Left lobe of liver (tissue), 2 donors: ENCODE data around the gene PNMA3. TPM values are rescaled to one million over a fixed set of nuclear protein-coding genes. Genes with fewer than 3 reads are reported as not detected.
"Not testable (repeated sequence)": the region's sequence is repeated elsewhere in the genome, so short reads cannot be mapped to it uniquely, and the experiment has no call there.

ENCODE experiments used
- ATAC-seq: fragments of 200-7000 bp; cut with Tn5 transposase; one replicate; pipeline ENCODE4 v1.9.1; 2020; ENCODE audit warnings: mild to moderate bottlenecking, moderate library complexity
- DNase-seq: peaks from one replicate; pipeline ENCODE4 v3.0.0-alpha.2; 2020; ENCODE audit warnings: low spot score
- total RNA-seq: library from RNA; stranded (reverse); gene quantifications from one replicate; pipeline ENCODE4 v1.2.1, GENCODE V29; 2021
- donor health status: DM: no; HTN: no; CAD: no; lungs with moderate emphysema.
- donor health status: DM: no; HTN: yes; CAD: no.

The PNMA3 gene, protein sequence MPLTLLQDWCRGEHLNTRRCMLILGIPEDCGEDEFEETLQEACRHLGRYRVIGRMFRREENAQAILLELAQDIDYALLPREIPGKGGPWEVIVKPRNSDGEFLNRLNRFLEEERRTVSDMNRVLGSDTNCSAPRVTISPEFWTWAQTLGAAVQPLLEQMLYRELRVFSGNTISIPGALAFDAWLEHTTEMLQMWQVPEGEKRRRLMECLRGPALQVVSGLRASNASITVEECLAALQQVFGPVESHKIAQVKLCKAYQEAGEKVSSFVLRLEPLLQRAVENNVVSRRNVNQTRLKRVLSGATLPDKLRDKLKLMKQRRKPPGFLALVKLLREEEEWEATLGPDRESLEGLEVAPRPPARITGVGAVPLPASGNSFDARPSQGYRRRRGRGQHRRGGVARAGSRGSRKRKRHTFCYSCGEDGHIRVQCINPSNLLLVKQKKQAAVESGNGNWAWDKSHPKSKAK
- 0.23 TPM for total RNA-seq

DNA sequence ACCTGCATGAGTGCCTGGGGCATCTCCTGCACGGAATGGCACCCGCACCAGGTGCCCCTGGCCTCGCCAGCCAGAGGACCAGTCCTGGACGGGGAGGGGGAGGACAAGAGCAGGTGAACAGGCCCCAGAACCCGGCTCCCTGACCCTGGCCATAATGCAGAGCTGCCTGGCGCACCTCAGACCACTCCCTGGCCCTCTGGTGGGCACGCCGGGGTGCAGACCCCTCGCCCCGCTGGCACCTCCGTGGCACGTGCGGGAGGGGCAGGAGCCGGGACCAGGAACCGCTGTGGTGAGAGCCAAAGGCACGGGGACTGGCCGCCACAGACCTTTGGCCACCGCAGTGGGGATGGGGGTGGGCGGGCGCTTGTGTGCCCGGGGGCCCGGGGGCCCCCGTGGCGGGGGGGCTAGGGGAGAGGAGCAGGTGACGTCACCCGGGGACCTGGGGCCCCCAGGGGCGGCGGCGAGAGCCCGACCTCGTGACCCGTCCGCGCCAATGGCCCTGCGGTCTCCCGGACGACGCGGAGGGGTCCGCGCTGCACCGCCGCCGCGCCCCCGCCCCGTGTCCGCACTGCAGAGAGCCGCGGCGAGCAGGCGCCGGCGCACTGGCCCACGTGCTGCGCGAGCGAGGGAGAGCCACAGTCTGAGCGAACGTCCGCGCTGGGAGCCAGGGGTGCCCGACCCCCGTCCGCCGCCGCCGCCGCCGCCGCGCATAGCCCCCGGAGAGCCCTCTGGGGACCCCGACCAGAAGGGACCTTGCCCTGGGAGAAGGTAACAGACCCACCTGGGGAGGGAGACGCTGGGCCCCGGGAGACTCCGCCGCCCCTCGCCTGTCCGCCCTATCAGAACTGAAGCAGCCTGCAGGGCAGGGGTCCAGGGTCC is at the start of gene PNMA3:
TSS of gene PNMA3 (plus strand) at position 600 of the 879 bp plus-strand sequence. CDS start 586 bp downstream, outside the sequence.
- ATAC-seq (peak; percentile 71), DNase-seq (no peak)

DNA sequence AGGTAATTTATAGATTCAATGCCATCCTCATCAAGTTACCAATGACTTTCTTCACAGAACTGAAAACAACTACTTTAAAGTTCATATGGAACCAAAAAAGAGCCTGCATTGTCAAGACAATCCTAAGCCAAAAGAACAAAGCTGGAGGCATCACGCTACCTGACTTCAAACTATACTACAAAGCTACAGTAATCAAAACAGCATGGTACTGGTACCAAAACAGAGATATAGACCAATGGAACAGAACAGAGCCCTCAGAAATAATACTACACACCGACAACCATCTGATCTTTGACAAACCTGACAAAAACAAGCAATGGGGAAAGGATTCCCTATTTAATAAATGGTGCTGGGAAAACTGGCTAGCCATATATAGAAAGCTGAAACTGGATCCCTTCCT is 39.1 kb upstream of the PNMA3 start:
- not testable (repeated sequence) for ATAC-seq, DNase-seq

DNA sequence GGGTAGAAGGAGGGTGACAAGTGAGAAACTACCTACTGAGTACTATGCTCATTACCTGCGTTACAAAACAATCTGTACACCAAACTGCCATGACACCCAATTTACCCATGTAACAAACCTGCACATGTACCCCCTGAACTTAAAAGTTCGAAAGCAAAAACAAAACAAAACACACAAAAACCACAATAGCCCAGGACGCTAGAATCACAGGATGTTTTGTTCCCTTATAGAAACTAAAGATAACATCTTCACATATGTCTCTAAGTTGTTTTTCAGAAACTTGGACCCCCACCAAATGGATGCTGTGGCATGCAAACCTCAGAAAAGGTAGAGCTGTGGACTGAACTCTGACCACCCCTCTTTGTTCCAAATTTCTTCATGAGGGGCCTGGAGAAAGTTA is 37.1 kb upstream of the PNMA3 start:
- no peak for DNase-seq
- ATAC-seq = no peak

DNA sequence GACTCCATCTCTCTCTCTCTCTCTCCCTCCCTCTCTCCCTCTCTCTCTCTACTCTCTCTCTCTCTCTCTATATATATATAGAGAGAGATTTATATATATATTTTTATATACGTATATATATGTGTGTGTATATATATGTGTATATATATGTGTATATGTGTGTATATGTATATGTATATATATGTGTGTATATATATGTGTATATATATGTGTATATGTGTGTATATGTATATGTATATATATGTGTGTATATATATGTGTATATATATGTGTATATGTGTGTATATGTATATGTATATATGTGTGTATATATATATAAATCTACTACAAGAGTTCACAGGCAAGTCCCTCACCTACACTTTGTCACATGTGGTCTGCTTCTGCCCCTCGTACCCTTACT is 29.8 kb upstream of the PNMA3 start:
- DNase-seq, ATAC-seq: not testable (repeated sequence)

DNA sequence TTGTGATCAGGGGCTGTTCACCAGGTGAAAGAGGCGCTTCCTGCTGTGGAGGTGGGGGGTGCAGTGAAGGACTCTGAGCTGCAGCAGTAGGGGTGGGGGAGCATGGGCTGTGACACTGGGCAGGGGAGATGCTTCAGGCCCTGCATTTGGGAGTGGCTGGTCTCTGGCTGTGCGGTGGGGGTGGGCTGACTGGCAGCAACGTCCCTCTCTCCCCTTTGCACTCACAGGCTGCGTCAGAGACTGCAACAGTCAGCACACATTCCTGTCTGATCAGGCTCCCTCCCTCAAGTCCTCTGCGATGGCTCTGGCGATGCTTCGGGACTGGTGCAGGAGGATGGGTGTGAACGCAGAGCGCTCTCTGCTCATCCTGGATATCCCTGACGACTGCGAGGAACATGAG is 27.8 kb upstream of the PNMA3 start:
- ATAC-seq, DNase-seq: not testable (repeated sequence)

DNA sequence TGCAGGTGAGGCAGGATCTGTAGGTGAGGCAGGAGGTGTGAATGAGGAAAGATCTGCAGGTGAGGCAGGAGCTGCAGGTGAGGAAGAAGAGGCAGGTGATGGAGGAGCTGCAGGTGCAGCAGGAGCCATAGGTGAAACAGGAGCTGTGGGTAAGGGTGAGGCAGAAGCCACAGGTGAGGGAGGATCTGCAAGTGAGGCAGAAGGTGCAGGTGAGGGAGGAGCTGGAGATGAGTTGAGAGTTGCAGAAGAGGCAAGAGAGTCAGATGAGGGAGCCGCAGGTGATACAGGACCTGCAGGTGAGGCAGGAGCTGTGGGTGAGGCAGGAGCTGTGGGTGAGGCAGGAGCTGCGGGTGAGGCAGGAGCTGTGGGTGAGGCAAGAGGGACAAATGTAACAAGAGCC is 27.1 kb upstream of the PNMA3 start:
- ATAC-seq = no peak
- no peak for DNase-seq

DNA sequence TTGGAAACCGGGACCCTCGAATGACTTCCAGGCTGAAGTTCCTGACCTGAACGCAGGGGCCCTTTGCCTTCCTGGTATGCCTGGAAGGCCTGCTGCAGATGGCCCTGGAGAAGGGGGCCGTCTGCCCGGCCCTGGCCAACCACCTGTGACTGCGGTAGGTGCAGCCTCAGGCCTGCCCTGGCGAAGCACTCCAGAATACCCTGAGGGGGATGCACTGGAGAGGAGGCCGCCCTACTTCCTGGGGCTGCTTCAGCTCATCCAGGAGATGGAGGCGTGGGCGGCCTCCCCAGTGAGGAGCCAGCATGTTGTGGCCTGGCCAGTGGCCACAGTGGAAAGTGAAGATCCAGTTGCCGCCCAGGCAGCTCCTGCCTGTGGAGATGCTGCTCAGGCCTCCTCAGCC is 26.4 kb upstream of the PNMA3 start:
- DNase-seq (no peak), ATAC-seq (no peak)

DNA sequence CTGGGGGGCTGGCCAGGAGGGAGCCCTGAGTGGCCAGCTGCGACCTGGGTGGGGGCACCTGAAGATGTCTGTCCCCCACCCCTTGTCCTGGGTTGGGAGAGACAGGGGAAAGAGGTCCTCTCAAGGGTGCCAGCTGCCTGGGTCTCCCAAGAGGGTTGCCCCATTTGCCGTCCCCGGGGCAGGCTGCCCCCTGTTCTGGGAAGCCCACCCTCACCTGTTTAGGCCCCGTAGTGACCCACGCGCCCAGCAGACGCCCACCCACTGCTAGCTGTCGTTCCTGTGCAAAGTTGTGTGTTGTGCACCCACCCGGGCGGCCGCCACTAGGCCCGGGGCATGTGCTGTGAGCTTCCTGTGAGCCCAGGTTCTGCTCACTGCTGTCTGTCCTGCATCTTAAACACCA is 25.5 kb upstream of the PNMA3 start:
- DNase-seq (no peak), ATAC-seq (no peak)

DNA sequence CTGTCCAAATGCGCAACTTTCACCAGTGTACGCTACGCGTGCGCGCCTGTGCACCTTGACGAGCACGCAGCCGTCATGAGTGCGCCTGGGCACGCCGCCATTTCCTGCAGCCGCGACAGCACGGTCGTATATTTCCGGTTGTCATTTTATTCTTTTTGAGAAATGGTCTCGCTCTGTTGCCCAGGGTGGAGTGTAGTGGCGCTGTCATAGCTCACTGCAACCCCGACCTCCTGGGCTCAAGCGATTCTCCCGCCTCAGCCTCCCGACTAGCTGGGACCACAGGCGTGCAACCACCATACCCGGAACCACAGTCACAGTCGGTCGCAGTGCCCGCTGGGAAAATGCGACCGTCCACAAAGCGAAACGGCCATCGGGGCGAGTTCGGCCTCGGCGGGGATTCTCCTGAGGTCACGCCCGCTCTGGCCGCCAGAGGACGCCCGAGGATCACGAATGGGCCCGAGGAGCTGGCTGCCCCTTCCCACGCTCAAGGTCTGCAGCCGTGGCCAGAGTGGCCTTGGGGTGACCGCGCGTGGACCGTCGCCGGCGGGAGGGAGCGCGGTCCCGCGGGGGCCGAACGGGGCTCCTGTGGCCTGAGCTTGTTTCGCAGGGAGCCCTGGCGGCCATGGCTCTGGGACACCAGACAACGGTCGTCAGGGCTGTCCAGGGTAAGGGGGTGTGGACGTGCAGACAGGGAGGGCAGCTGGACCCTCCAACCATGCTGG is 23.7 kb upstream of the PNMA3 start:
- peak; percentile 79 for DNase-seq
- ATAC-seq = peak; percentile 99

DNA sequence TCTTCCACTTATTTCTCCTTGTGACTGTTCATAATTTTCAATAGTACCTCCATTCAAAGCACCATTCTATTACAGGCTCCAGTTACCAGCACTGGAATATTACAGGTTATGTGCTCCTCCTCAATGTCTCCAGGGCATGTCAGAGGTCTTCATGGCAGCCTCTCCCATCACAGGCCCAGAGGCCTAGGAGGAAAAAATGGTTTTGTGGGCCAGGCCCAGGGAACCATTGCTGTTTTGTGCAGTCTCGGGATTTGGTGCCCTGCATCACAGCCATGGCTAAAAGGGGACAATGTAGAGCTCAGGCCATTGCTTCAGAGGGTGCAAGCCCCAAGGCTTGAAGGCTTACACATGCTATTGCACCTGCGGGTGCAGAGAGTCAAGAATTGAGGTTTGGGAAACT is 7.2 kb upstream of the PNMA3 start:
- DNase-seq (no peak), ATAC-seq (no peak)

DNA sequence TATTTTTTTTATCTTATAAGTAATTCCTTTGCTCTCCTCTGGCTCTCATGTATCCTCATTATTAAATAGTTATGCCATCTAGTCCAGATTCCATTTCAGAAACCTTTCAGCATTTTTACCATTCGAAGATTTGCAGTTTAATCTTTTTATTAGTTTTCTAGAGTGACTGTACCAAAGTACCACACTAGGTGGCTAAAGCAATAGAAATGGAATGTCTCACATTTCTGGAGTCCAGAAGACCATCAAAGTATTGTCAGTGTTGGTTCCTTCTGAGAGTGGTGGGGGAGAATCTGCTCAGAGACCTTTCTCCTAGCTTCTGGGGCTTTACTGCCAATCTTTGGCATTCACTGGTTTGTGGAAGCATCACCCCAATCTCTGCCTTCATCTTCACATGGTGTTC is 3.7 kb upstream of the PNMA3 start:
- ATAC-seq (no peak), DNase-seq (no peak)

DNA sequence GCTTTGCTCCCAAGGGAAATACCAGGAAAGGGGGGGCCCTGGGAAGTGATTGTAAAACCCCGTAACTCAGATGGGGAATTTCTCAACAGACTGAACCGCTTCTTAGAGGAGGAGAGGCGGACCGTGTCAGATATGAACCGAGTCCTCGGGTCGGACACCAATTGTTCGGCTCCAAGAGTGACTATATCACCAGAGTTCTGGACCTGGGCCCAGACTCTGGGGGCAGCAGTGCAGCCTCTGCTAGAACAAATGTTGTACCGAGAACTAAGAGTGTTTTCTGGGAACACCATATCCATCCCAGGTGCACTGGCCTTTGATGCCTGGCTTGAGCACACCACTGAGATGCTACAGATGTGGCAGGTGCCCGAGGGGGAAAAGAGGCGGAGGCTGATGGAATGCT is 1.0 kb downstream of the PNMA3 start:
- ATAC-seq = no peak
- no peak for DNase-seq

DNA sequence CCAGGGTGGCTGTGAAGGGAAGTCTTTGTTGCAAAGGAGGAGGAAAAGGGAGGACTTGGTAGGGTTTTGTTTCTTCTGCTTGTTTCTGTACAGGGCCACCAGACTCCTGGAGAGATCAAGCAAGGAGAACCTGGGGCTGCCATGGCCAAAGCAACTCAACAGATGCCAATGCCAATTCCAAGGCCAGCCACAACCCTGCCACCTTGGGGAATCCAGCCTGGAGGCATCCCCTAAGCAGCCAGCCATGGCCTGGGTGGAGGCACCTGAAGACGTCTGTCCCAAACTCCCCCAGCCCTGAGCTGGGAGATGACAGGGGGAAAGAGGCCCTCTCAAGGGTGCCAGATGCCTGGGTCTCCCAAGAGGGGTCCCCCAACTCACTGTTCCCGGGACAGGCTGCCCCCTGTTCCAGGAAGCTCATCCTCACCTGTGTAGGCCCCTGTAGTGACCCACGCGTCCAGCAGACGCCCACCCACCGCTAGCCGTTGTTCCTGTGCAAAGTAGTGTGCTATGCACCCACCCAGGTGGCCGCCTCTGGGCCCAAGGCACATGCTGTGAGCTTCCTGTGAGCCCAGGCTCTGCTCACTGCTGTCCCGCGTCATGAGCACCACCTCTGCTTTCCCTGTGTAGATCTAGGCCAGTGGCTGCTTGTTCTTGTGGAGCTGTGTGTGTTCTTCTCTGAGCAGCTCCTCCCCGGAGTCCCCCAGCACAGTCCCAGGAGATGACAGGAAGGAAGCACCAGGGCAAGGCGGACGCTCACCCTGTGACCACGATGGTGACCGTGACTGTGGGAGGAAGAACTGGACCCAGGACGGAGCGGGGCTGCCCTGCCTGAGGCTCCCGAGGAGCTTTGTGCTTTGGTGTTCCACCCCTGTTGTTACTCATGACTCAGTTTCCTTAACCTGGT is 3.2 kb downstream of the PNMA3 start:
- ATAC-seq (no peak), DNase-seq (no peak)

DNA sequence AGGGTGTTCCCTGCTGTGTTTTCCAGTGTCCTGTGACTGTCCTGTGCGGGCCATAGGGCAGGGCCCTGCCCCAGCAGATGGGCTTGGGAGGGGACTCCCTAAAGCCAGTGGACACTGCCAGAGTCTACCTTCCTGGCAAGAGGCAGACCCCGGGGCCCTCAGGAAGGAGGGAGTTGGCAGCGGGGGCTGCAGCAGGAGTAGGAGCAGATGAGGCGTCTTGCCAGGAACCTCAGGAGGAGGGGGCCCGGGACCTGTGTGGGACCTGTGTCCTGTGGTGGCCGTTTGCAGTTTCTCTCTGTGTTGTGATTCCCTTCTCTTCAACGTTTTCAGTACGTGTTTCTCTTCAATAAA is 3.8 kb downstream of the PNMA3 start:
- DNase-seq = no peak
- no peak for ATAC-seq

DNA sequence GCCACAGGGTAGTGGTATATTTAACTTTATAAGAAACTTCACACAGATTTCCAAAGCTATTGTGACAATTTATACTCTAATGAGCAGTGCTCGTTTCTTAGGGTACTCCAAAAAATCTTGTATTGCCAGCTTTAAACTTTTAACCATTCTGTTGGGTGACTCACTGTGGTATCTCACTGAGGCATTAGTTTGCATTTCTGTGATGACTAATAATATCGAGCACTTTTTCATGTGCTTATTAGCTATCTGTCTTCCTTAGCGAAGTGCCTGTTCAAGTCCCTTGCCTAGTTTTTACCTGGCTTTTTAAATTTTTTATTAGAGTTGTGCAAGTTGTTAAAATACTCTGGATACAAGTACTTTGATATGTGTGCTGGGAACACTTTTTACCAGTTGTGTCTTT is 5.5 kb downstream of the PNMA3 start:
- DNase-seq = no peak
- ATAC-seq = no peak

DNA sequence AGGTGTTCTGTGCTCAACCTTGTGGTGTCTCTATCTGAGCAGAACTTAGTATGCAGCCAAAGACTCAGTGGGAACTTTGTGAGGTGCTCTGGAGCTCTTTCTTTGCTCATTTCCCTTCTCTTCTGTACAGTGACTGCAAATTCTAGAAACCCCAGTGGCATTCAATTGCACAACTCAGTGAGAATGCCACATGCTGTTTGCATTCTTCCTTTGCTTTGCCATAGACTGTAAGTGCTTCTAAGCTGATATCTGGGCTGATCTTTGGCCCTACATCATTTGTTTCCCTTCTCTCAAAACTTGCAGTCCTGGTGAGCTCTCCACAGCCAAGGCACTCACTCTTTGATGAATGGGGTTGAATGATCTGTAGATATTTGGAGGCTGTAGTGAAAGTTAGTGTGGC is 7.0 kb downstream of the PNMA3 start:
- ATAC-seq (peak; percentile 66), DNase-seq (no peak)

DNA sequence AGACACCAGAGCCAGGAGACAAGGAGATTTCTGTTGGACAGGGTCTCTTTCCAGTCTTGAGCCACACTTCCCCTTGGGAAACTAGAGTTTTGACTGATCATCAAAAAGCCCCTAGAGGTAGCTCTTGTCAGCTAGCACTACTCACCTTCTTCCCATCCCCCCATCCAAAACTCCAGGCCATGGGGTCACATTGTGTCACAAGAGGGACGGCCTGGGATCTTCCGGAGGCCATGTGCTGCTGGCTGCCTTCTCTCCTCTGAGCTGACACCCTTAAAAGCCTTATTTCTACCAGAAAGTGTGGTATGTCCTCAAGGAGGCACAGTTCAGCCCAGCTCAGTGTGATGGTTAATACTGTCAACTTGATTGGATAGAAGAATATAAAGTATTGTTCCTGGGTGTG is 7.8 kb downstream of the PNMA3 start:
- no peak for ATAC-seq
- no peak for DNase-seq

DNA sequence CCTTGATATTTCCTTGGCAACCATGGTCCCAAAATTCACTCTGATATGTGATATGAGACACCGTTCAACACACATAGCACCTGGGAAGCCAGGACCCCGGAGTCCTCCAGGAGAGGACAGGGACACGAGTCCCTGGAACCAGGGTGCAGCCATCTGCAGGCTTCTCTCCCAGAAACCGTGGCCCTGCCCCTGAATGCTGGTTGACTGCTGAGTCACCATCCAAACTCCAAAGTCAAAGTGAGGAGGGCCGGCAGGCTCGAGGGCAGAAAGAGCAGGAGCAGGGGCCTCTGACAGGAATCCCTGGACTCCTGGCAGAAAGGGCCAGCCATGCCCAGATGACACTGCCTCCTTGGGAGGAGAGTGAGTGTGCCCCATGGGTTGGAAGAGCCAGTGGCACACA is 9.1 kb downstream of the PNMA3 start:
- ATAC-seq = peak; percentile 53
- no peak for DNase-seq

DNA sequence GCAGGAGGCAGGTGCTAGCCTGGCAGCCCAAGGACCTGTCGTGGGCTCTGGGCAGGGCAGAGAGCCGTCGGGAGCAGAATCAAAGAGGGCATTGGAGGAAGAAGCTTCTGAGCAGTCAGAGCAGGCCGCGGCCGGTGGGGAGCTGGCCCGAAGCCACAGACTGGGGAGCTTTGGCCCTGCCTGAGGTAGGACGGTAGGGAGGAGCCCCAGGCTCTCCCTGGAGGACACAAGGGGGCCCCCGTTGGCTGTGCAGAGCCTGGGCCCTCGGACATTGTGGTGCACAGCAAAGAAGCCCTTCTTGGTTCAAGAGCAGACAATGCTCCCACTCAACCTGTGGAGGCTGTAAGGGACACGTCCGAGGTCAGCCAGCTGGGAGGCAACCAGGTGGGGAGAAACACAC is 10.1 kb downstream of the PNMA3 start:
- not testable (repeated sequence) for DNase-seq, ATAC-seq

DNA sequence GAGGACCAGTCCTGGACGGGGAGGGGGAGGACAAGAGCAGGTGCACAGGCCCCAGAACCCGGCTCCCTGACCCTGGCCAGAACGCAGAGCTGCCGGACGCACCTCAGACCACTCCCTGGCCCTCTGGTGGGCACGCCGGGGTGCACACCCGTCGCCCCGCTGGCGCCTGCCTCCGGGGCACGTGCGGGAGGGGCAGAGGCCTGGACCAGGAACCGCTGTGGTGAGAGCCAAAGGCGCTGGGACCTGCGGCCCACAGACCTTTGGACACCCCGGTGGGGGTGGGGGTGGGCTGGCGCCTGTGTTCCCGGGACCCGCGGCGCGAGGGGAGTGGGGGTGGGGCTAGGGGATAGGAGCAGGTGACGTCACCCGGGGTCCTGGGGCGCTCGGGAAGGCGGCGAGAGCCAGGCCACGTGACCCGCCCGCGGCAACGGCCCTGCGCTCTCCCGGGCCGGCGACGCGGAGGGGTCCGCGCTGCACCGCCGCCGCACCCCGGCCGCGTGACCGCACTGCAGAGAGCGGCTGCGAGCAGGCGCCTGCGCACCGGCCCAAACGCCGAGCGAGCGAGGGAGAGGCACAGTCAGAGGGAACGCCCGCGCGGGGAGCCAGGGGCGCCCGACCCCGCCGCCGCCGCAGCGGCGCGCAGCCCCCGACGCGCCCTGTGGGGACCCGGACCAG is 15.8 kb downstream of the PNMA3 start, which contains the start of gene PNMA6A:
TSS of gene PNMA6A (plus strand) at position 546 of the 675 bp plus-strand sequence. CDS start 609 bp downstream, outside the sequence.
- not testable (repeated sequence) for DNase-seq
- ATAC-seq = peak; percentile 80
